ENCODE measurements around the gene SERPINB10. TPM values are rescaled to one million over a fixed set of nuclear protein-coding genes. Genes with fewer than 3 reads are reported as not detected.
"Not testable (repeated sequence)": the region's sequence is repeated elsewhere in the genome, so short reads cannot be mapped to it uniquely, and the experiment has no call there.

The SERPINB10 gene
- total and polyA plus RNA-seq, 4 donors = 0.63 to 0.96 (median 0.64) TPM; not detected in 1

DNA sequence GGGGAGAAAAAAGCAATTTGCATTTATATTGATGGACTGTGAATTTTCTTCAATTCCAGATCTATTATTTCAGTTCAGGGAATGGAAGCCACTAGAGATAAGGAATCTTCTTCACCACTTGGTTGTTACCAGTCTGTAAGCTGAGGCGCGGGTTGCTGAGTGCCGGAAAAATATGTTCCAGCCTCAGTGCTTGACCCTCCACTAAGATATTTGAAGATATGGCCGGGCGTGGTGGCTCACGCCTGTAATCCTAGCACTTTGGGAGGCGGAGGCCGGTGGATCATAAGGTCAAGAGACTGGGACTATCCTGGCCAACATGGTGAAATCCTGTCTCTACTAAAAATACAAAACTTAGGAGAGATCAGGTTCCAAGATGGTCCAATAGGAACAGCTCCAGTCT, 32.2 kb downstream of the SERPINB10 start:
- WGBS, 2 donors = 90 to 93% methylated on average over 8 of the region's 8 CpGs
- ATAC-seq (ENCODE audit: insufficient read depth, low FRiP score) (no peak), DNase-seq (no peak)
- Histone ChIP-seq H3K4me1 (ENCODE audit: control insufficient read depth in 5 of 5, insufficient read depth in 5 of 5, low read length in 5 of 5) (peaks cover 0 to 9% (median 0%) of the 10 kb centered on the region in 5 donors), H3K4me3 (no peak overlapping the region), H3K9ac (ENCODE audit: insufficient read depth in 1 of 2, low read length in 2 of 2) (no peak overlapping the region), H3K9me3 (ENCODE audit: control insufficient read depth in 4 of 4, insufficient read depth in 3 of 4, low read length in 3 of 4) (no peaks in the 10 kb centered on the region), H3K36me3 (ENCODE audit: control insufficient read depth in 4 of 4, insufficient read depth in 4 of 4, low read length in 4 of 4) (no peaks in the 10 kb centered on the region), H3K27me3 (ENCODE audit: control insufficient read depth in 3 of 3, insufficient read depth in 3 of 3, low read length in 2 of 3) (peaks cover 0 to 17% (median 12%) of the 10 kb centered on the region in 3 donors), H3K27ac (ENCODE audit: low read depth in 1 of 2, low read length in 1 of 2) (no peak overlapping the region)
- TF ChIP-seq CTCF (IDR thresholded peaks at IDR 0.05; ENCODE audit: control extremely low read depth, extremely low read depth) = no peak

DNA sequence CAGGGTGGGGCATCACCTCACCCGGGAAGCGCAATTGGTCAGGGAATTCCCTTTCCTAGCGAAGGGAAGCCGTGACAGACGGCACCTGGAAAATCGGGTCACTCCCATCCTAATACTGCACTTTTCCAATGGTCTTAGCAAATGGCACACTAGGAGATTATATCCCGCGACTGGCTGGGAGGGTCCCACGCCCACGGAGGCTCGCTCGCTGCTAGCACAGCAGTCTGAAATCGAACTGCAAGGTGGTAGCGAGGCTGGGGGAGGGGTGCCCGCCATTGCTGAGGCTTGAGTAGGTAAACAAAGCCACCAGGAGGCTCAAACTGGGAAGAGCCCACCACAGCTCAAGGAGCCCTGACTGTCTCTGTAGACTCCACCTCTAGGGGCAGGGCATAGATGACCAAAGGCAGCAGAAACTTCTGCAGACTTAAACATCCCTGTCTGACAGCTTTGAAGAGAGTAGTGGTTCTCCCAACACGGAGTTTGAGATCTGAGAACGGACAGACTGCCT, 32.8 kb downstream of the SERPINB10 start:
- DNase-seq; H3K36me3 ChIP-seq (ENCODE audit: control insufficient read depth in 4 of 4, insufficient read depth in 4 of 4, low read length in 4 of 4); H3K9ac ChIP-seq (ENCODE audit: insufficient read depth in 1 of 2, low read length in 2 of 2); H3K4me1 ChIP-seq (ENCODE audit: control insufficient read depth in 5 of 5, insufficient read depth in 5 of 5, low read length in 5 of 5); ATAC-seq (ENCODE audit: insufficient read depth, low FRiP score); H3K4me3 ChIP-seq; H3K27ac ChIP-seq (ENCODE audit: low read depth in 1 of 2, low read length in 1 of 2); H3K9me3 ChIP-seq (ENCODE audit: control insufficient read depth in 4 of 4, insufficient read depth in 3 of 4, low read length in 3 of 4): not testable (repeated sequence)
- H3K27me3 ChIP-seq (ENCODE audit: control insufficient read depth in 3 of 3, insufficient read depth in 3 of 3, low read length in 2 of 3) = peaks cover 0 to 16% (median 12%) of the 10 kb centered on the region in 3 donors
- 86 to 87% methylated on average over 17 of the region's 17 CpGs for WGBS, 2 donors

- DNase-seq = no peak
- TF ChIP-seq CTCF (IDR thresholded peaks at IDR 0.05; ENCODE audit: control extremely low read depth, extremely low read depth) = no peak
- Histone ChIP-seq H3K4me1 (ENCODE audit: control insufficient read depth in 5 of 5, insufficient read depth in 5 of 5, low read length in 5 of 5) (peaks cover 0 to 5% (median 0%) of the 10 kb centered on the region in 5 donors), H3K27me3 (ENCODE audit: control insufficient read depth in 3 of 3, insufficient read depth in 3 of 3, low read length in 2 of 3) (peaks cover 0 to 10% (median 6%) of the 10 kb centered on the region in 3 donors), H3K9me3 (ENCODE audit: control insufficient read depth in 4 of 4, insufficient read depth in 3 of 4, low read length in 3 of 4) (no peaks in the 10 kb centered on the region), H3K4me3 (no peak overlapping the region), H3K27ac (ENCODE audit: low read depth in 1 of 2, low read length in 1 of 2) (no peak overlapping the region), H3K36me3 (ENCODE audit: control insufficient read depth in 4 of 4, insufficient read depth in 4 of 4, low read length in 4 of 4) (no peaks in the 10 kb centered on the region), H3K9ac (ENCODE audit: insufficient read depth in 1 of 2, low read length in 2 of 2) (no peak overlapping the region)
- WGBS, 2 donors = 83 to 97% methylated on average over 3 of the region's 3 CpGs
- ATAC-seq (ENCODE audit: insufficient read depth, low FRiP score) = no peak
Observed at GRCh38 chr18:63947051-63947790, 39.5 kb downstream of the SERPINB10 start.

DNA sequence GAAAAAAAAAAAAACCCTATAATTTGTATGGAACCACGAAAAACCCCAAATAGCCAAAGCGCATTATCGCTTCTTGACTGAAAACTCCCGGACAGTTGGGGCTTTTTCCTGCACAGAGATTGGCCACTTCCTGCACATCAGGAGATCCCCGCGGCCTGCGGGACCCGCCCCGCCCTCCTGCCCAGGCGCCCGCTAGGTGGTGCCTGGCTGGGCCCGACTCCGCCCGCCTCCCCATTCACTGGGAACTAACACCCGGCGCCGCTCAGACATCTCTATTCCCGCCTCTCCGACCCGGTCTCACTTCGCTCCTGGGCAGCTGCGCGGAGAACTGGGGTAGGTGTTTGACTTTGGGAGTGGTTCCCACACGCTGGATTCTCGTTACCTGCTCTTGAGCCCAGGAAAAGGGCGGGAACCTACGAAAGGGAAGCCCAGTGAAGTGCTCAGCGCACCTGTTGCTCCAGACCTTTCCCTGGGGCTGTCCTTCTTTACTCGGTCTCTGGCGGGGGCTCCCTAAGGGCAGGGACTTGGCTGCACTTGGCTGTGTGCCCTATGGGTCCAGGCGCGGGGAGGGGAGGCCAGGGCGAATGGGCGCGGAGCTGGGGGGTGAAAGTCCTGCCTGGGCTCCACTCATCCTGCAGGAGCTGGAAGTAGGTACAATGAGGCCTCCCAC, 41.4 kb downstream of the SERPINB10 start, which contains the start of gene HMSD:
TSS of gene HMSD (plus strand) at position 234 of the 670 bp plus-strand sequence. CDS start 4,155 bp downstream, outside the sequence.
- peaks cover 0 to 10% (median 6%) of the 10 kb centered on the region in 3 donors for H3K27me3 ChIP-seq (ENCODE audit: control insufficient read depth in 3 of 3, insufficient read depth in 3 of 3, low read length in 2 of 3)
- H3K4me3 ChIP-seq = peak within 1 kb of the TSS; percentile 4
- peaks cover 0 to 1% (median 0%) of the 10 kb centered on the region in 4 donors for H3K9me3 ChIP-seq (ENCODE audit: control insufficient read depth in 4 of 4, insufficient read depth in 3 of 4, low read length in 3 of 4)
- 16 to 17% methylated on average over 35 of the region's 35 CpGs for WGBS, 2 donors
- peak in 2 of 3 donors; percentile 20 to 30 for DNase-seq
- peak within 1 kb of the TSS in 1 of 2 donors; percentile 37 for H3K27ac ChIP-seq (ENCODE audit: low read depth in 1 of 2, low read length in 1 of 2)
- H3K9ac ChIP-seq (ENCODE audit: insufficient read depth in 1 of 2, low read length in 2 of 2) = no peak within 1 kb of the TSS
- no peak for TF ChIP-seq CTCF (IDR thresholded peaks at IDR 0.05; ENCODE audit: control extremely low read depth, extremely low read depth)
- peaks cover 0 to 5% (median 0%) of the 10 kb centered on the region in 5 donors for H3K4me1 ChIP-seq (ENCODE audit: control insufficient read depth in 5 of 5, insufficient read depth in 5 of 5, low read length in 5 of 5)
- no peaks in the 10 kb centered on the region for H3K36me3 ChIP-seq (ENCODE audit: control insufficient read depth in 4 of 4, insufficient read depth in 4 of 4, low read length in 4 of 4)
- ATAC-seq (ENCODE audit: insufficient read depth, low FRiP score) = peak; percentile 96

Data from lung (tissue), 12 donors.